ENCODE data around the gene PRELP.

Gene PRELP

DNA sequence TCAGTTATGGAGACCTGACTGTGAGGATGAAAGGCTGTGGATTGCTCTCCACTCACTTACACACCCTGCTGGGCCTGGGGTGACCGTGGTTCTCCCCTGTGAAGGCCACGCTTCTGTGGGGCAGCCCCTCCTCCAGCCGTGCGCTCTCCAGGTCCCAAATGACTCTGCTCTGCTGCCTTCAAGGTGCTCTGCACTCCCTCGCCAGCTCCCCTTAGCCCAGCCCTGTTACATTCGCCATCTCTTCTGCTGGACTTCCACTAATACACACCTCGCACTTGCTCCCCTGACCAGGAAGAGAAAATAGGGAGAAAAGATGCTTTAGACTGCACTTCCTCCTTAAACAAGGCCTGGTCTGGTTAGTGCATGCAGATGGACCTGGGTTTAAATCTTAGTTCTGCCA is 42.9 kb downstream of the PRELP start:
- H3K36me3 ChIP-seq (ENCODE audit: control insufficient read depth, insufficient read depth, low read length) = no peaks in the 10 kb centered on the region
- H3K27me3 ChIP-seq (replicated peaks; ENCODE audit: control insufficient read depth, insufficient read depth, low read length) = peaks cover 2% of the 10 kb centered on the region
- no peak overlapping the region for H3K4me3 ChIP-seq (replicated peaks; ENCODE audit: low read depth, low read length)
- no peak for DNase-seq (ENCODE audit: extremely low read depth, insufficient read length)
- TF ChIP-seq, protein P1, sequence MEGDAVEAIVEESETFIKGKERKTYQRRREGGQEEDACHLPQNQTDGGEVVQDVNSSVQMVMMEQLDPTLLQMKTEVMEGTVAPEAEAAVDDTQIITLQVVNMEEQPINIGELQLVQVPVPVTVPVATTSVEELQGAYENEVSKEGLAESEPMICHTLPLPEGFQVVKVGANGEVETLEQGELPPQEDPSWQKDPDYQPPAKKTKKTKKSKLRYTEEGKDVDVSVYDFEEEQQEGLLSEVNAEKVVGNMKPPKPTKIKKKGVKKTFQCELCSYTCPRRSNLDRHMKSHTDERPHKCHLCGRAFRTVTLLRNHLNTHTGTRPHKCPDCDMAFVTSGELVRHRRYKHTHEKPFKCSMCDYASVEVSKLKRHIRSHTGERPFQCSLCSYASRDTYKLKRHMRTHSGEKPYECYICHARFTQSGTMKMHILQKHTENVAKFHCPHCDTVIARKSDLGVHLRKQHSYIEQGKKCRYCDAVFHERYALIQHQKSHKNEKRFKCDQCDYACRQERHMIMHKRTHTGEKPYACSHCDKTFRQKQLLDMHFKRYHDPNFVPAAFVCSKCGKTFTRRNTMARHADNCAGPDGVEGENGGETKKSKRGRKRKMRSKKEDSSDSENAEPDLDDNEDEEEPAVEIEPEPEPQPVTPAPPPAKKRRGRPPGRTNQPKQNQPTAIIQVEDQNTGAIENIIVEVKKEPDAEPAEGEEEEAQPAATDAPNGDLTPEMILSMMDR (IDR thresholded peaks at IDR 0.05; ENCODE audit: insufficient read depth, low read length, poor library complexity, severe bottlenecking) = no peak

- DNase-seq (ENCODE audit: extremely low read depth, insufficient read length) = no peak
- TF ChIP-seq, protein P1 (IDR thresholded peaks at IDR 0.05; ENCODE audit: insufficient read depth, low read length, poor library complexity, severe bottlenecking) = no peak
- Histone ChIP-seq H3K4me3 (replicated peaks; ENCODE audit: low read depth, low read length) (no peak overlapping the region), H3K27me3 (replicated peaks; ENCODE audit: control insufficient read depth, insufficient read depth, low read length) (peaks cover 2% of the 10 kb centered on the region), H3K36me3 (ENCODE audit: control insufficient read depth, insufficient read depth, low read length) (no peaks in the 10 kb centered on the region)
Measured at GRCh38 chr1:203519053-203519840, 43.6 kb downstream of the PRELP start.

GRCh38 chr1:203519896-203520295 is 44.3 kb downstream of the PRELP start:
- no peak overlapping the region for H3K4me3 ChIP-seq (replicated peaks; ENCODE audit: low read depth, low read length)
- TF ChIP-seq, protein P1 (IDR thresholded peaks at IDR 0.05; ENCODE audit: insufficient read depth, low read length, poor library complexity, severe bottlenecking) = no peak
- no peak for DNase-seq (ENCODE audit: extremely low read depth, insufficient read length)
- H3K36me3 ChIP-seq (ENCODE audit: control insufficient read depth, insufficient read depth, low read length) = no peaks in the 10 kb centered on the region
- H3K27me3 ChIP-seq (replicated peaks; ENCODE audit: control insufficient read depth, insufficient read depth, low read length) = peaks cover 2% of the 10 kb centered on the region

DNA sequence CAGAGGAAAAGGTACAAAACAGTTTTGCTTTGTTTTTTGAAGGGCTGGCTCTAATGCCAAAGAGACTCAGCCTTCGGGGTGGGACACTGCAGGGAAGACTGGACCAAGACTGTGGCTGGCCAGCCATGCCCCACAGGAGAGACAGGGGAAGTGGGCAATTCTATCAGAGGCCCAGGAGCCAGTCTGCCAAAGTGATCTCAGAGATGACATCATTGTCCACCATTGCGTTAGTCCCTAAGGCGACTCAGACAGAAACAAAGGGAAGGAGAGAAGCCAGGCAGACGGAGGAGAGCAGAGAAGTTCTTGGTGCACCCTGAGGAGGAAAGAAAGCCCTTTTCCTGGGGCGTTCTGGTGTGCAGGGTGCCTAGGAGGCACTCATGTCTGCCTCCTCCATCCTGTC is 44.7 kb downstream of the PRELP start:
- no peak for DNase-seq (ENCODE audit: extremely low read depth, insufficient read length)
- TF ChIP-seq, protein P1 (IDR thresholded peaks at IDR 0.05; ENCODE audit: insufficient read depth, low read length, poor library complexity, severe bottlenecking) = no peak
- Histone ChIP-seq H3K4me3 (replicated peaks; ENCODE audit: low read depth, low read length) (no peak overlapping the region), H3K27me3 (replicated peaks; ENCODE audit: control insufficient read depth, insufficient read depth, low read length) (peaks cover 2% of the 10 kb centered on the region), H3K36me3 (ENCODE audit: control insufficient read depth, insufficient read depth, low read length) (no peaks in the 10 kb centered on the region)

GRCh38 chr1:203521074-203521794 is 45.6 kb downstream of the PRELP start:
- peaks cover 2% of the 10 kb centered on the region for H3K27me3 ChIP-seq (replicated peaks; ENCODE audit: control insufficient read depth, insufficient read depth, low read length)
- no peak for DNase-seq (ENCODE audit: extremely low read depth, insufficient read length)
- TF ChIP-seq, protein P1 (IDR thresholded peaks at IDR 0.05; ENCODE audit: insufficient read depth, low read length, poor library complexity, severe bottlenecking) = no peak
- no peak overlapping the region for H3K4me3 ChIP-seq (replicated peaks; ENCODE audit: low read depth, low read length)
- no peaks in the 10 kb centered on the region for H3K36me3 ChIP-seq (ENCODE audit: control insufficient read depth, insufficient read depth, low read length)
